ENCODE measurements around the gene HTD2. TPM values are rescaled to one million over a fixed set of nuclear protein-coding genes. Genes with fewer than 3 reads are reported as not detected.

Gene HTD2
- total RNA-seq, 1 experiment from 2014 or later, result 6.8 TPM

DNA sequence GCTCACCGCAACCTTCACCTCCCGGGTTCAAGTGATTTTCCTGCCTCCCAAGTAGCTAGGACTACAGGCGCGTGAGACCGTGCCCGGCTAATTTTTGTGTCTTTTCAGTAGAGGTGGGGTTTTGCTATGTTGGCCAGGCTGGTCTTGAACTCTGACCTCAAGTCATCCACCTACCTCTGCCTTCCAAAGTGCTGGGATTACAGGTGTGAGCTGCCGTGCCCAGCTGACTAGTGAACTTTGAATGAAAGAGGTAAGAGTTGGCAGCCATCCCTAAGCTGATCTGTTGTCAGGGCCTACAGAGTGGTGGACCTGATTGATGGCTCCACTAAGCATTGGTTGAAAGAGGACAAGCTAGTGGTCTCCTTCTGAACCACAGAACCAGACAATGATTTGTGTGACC lies 41.7 kb downstream of the HTD2 start:
- H3K27me3 ChIP-seq (replicated peaks), result no peaks in the 10 kb centered on the region
- no peaks in the 10 kb centered on the region for H3K4me1 ChIP-seq (replicated peaks)
- DNase-seq (ENCODE audit: low read depth in 1 of 2, low spot score in 2 of 2), result no peak
- no peaks in the 10 kb centered on the region for H3K9me3 ChIP-seq (replicated peaks)
- H3K4me3 ChIP-seq, result no peak overlapping the region
- no peak overlapping the region for H3K27ac ChIP-seq
- H3K36me3 ChIP-seq, result no peaks in the 10 kb centered on the region

DNA sequence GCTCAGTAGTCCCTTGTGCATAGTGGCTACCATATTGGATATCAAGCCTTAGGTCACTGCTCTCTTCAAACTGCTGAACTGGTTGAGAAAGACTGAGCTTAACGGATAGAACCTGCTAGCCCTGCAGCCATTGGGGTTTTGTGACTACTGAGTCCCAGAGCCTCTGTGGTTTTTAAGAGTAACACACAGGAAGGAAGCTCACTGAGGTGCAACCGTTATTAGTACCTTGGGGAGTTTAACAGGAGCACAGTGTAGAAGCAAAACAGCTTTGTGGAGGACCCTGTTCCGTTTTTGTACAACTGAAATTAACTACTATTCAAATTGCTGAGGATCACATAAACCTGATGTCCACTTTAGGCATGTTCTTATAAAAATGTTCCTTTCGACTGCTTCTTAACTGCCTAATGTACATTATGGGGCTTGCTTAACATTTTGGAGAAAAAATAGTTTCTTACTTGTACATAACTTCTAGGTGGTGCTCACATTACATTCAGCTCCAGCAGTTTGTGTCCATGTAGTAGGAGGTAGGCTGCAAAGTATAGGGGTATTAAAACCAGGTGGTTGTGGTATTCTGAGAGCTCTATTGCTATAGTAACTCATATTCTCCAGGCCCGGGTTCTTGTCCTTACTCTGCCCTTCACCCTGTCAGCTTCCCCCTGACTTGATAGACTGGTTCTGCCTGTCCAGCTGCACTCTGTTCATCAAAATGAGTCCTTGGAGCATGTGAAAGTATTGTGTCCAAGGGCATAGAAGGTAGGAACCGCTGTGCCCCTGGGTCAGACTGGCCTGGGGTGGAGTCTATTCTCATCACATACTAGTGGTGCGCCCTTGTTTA lies 43.7 kb downstream of the HTD2 start:
- Histone ChIP-seq H3K27ac (no peak overlapping the region), H3K36me3 (no peaks in the 10 kb centered on the region), H3K9me3 (replicated peaks) (no peaks in the 10 kb centered on the region), H3K4me3 (no peak overlapping the region), H3K27me3 (replicated peaks) (no peaks in the 10 kb centered on the region), H3K4me1 (replicated peaks) (no peaks in the 10 kb centered on the region)
- DNase-seq (ENCODE audit: low read depth in 1 of 2, low spot score in 2 of 2), result no peak

DNA sequence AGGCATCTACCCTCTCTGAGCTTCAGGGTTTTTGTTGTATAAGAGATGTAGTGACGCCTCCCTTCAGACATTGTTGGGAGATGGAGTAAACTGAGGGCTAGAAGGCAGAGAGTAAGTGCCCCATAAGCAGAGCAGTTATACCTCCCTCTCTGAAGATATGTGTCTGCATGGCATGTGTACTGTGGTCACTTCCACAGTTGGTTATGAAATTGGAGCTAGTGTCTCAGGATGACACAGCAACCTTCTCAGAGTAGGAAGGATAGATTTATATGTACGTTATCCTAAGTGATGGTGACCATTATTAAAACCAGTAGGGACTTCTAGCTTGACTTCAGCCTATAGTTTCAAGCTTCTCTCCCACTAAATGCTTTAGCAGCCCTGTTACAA lies 44.3 kb downstream of the HTD2 start:
- Histone ChIP-seq H3K27me3 (replicated peaks) (no peaks in the 10 kb centered on the region), H3K36me3 (no peaks in the 10 kb centered on the region), H3K4me3 (no peak overlapping the region), H3K9me3 (replicated peaks) (no peaks in the 10 kb centered on the region), H3K27ac (no peak overlapping the region), H3K4me1 (replicated peaks) (no peaks in the 10 kb centered on the region)
- DNase-seq (ENCODE audit: low read depth in 1 of 2, low spot score in 2 of 2), result no peak

DNA sequence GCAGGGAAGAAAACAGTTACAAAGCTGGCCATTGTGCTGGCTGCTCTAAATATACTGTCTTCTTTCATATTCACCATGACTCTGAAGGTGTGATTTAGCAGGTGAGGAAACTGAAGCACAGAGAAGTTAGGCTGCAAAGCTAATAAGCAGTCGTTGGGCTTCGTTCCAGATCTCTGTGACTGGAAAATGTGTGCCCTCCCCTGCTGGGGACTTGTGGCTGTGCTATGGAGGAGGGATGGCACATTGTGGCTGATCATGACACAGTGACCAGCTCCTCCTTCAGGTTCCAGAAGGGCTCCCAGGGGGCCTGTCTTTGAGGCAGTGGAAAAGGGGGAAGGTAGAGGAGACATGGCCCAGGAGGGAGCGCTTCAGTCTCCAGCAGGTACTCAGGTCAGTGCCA lies 45.6 kb downstream of the HTD2 start:
- Histone ChIP-seq H3K4me3 (no peak overlapping the region), H3K9me3 (replicated peaks) (no peaks in the 10 kb centered on the region), H3K36me3 (no peaks in the 10 kb centered on the region), H3K27me3 (replicated peaks) (no peaks in the 10 kb centered on the region), H3K27ac (no peak overlapping the region), H3K4me1 (replicated peaks) (no peaks in the 10 kb centered on the region)
- DNase-seq (ENCODE audit: low read depth in 1 of 2, low spot score in 2 of 2), result no peak

DNA sequence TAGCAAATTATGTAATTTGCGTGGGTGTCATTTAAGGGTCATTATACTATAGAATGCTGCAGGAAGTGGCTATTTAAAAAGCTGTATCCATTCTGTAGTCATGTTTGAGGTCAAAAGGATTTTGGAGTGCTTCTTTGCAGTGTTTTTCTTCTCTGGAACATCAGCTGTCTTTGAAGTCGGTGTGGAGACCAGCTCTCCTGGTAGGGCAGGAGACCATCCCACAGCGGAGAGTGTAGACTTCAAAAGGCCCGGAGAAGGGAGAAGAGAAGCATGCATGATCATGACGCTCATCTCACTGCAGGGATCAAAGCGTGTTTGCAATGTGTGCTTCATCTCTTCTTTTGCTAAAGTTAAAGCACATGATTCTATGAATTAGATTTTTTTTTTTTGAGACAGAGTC lies 46.3 kb downstream of the HTD2 start:
- Histone ChIP-seq H3K36me3 (no peaks in the 10 kb centered on the region), H3K27ac (no peak overlapping the region), H3K4me3 (no peak overlapping the region), H3K27me3 (replicated peaks) (no peaks in the 10 kb centered on the region), H3K4me1 (replicated peaks) (no peaks in the 10 kb centered on the region), H3K9me3 (replicated peaks) (no peaks in the 10 kb centered on the region)
- no peak for DNase-seq (ENCODE audit: low read depth in 1 of 2, low spot score in 2 of 2)

DNA sequence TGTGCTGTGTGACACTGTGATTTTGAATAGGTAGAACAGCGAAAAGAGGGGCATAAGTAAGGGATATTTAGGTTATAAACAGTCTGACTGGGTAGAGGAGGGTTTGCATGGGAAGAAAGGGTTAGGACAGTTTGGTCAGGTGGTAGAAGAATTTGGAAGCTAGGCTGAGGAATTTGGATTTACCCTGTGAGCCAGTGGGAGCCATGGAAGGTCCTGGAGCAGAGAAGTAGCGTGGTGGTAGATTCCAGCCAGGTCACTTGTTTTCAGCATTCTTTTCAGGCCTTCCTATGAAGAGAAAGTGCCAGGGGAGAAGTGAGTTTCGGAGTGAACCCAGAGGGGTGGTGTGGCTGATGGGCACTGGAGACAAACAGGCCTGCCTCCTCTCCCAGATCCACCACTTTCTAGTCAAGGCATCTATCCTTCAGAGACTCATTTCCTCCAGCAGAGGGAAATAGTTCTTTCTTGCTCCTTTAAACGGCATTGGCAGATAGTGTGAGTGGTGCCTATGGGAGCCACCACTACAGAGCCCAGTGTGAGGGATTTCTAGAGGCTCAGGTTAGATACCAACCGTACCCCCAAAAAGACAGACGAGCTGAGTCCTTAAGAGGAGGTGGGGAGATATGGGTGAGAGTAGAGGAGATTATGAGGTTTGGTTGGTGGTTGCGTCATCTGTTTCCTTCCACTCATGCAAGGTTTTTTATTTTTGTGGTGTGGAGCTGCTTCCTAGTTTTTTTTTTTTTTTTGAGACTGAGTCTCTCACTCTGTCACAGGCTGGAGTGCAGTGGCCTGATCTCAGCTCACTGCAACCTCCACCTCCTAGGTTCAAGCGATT lies 47.6 kb downstream of the HTD2 start:
- DNase-seq (ENCODE audit: low read depth in 1 of 2, low spot score in 2 of 2), result no peak
- H3K4me3 ChIP-seq, result no peak overlapping the region

DNA sequence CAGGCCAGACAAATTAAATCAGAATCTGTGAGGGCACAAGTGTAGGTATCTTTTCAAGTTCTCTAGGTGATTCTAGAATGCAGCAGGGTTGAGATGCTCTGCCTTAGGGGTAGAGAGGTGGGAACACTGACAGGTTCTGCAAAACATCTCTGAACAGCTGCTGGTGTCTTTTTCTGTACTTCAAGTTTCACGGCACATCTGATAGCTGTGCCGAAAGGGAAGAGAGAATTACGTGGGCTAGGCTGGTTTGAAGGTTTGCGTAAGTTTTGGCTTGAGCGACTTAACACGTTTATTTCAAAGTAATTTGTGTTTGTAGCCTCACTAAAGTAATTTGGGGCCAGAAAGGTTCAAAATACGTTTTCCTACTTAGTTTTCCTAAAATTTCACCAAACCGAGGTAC lies 48.9 kb downstream of the HTD2 start:
- Histone ChIP-seq H3K27me3 (replicated peaks) (no peaks in the 10 kb centered on the region), H3K4me1 (replicated peaks) (peaks cover 11% of the 10 kb centered on the region), H3K4me3 (no peak overlapping the region), H3K27ac (no peak overlapping the region), H3K9me3 (replicated peaks) (no peaks in the 10 kb centered on the region), H3K36me3 (no peaks in the 10 kb centered on the region)
- DNase-seq (ENCODE audit: low read depth in 1 of 2, low spot score in 2 of 2), result no peak

More for the DNA sequence above, 47.6 kb downstream of the HTD2 start:
- no peaks in the 10 kb centered on the region for H3K27me3 ChIP-seq (replicated peaks)
- peaks cover 7% of the 10 kb centered on the region for H3K4me1 ChIP-seq (replicated peaks)
- H3K27ac ChIP-seq, result no peak overlapping the region
- H3K9me3 ChIP-seq (replicated peaks), result no peaks in the 10 kb centered on the region
- H3K36me3 ChIP-seq, result no peaks in the 10 kb centered on the region

DNA sequence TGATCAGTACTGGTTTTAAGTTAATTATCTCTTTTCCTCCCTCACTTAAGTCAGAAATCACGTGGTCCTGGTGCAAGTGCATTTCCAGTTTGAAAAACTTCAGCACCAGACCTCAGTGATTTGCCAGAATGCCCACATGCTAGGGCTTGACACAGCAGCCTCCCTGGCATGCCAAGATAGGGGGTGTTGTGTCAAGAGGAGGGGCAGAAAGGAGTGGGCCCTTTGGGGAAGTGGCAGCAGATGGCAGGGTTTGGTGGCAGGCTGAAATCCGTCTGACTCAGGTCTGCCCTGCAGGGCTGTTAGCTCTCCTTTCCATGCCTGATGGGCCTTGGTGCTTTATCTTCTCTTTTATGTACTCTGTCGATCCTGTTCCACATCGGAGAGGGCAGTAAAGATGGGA lies 49.7 kb downstream of the HTD2 start:
- no peaks in the 10 kb centered on the region for H3K36me3 ChIP-seq
- DNase-seq (ENCODE audit: low read depth in 1 of 2, low spot score in 2 of 2), result no peak
- H3K4me3 ChIP-seq, result no peak overlapping the region
- no peak overlapping the region for H3K27ac ChIP-seq
- H3K27me3 ChIP-seq (replicated peaks), result no peaks in the 10 kb centered on the region
- no peaks in the 10 kb centered on the region for H3K9me3 ChIP-seq (replicated peaks)
- peaks cover 11% of the 10 kb centered on the region for H3K4me1 ChIP-seq (replicated peaks)

DNA sequence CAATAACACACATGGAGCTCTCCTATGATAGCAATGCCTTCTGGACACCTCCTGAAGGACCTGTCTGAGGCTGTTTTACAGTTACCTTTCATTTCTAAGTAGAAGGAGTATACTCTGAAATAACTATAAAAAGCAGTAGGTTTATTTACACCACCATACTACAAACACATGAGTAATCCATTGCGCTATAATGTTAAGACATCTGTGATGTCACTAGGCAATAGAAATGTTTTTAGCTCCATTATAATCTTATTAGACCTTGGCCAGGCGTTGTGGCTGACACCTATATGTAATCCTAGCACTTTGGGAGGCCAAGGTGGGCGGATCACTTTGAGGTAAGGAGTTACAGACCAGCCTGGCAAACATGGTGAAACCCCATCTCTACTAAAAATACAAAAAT lies 51.1 kb downstream of the HTD2 start:
- no peaks in the 10 kb centered on the region for H3K36me3 ChIP-seq
- no peaks in the 10 kb centered on the region for H3K27me3 ChIP-seq (replicated peaks)

DNA sequence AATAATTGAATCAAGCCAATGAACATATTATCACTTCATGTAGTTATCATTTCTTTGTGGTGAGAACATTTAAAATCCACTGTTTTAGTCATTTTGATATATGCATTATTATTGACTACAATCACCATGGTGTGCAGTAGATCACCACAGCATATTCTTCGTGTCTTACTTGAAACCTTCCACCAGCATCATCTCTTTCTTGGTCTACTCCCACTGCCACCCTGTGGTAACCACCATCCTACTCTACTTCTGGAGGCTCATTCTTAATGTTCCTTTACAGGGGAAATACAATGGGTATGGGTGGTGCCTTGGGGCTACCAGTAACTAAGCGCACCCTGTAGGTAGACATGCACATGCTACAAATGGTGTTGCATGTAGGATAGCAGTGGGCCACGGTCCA lies 51.8 kb downstream of the HTD2 start:
- Histone ChIP-seq H3K27me3 (replicated peaks) (no peaks in the 10 kb centered on the region), H3K9me3 (replicated peaks) (no peaks in the 10 kb centered on the region), H3K4me1 (replicated peaks) (peaks cover 11% of the 10 kb centered on the region), H3K27ac (no peak overlapping the region), H3K36me3 (no peaks in the 10 kb centered on the region), H3K4me3 (no peak overlapping the region)
- no peak for DNase-seq (ENCODE audit: low read depth in 1 of 2, low spot score in 2 of 2)

More for the DNA sequence above, 51.1 kb downstream of the HTD2 start:
- no peak for DNase-seq (ENCODE audit: low read depth in 1 of 2, low spot score in 2 of 2)
- peaks cover 11% of the 10 kb centered on the region for H3K4me1 ChIP-seq (replicated peaks)
- no peak overlapping the region for H3K4me3 ChIP-seq
- H3K27ac ChIP-seq, result no peak overlapping the region
- no peaks in the 10 kb centered on the region for H3K9me3 ChIP-seq (replicated peaks)

DNA sequence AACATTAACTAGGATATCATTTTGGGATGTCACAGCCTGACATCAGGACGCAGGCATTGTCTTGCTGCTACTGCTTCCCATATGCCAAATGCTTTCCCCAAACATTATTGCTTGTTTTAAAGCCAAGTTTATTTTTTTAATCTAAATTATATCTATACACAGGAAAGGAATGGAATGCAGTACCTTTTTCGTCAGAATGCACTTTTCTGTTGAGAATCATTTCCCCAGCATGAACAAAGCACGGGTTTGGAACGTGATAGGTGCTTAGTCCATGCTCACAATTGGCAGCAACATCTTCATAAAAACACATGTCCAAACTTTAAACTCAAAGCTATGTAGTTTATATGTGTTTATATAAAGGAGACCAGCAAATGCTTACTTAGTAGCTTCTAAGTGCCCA lies 52.5 kb downstream of the HTD2 start:
- Histone ChIP-seq H3K27ac (no peak overlapping the region), H3K9me3 (replicated peaks) (no peaks in the 10 kb centered on the region), H3K4me3 (no peak overlapping the region), H3K27me3 (replicated peaks) (no peaks in the 10 kb centered on the region), H3K36me3 (no peaks in the 10 kb centered on the region), H3K4me1 (replicated peaks) (peaks cover 11% of the 10 kb centered on the region)
- peak in 1 of 2 experiments; percentile 54 for DNase-seq (ENCODE audit: low read depth in 1 of 2, low spot score in 2 of 2)

DNA sequence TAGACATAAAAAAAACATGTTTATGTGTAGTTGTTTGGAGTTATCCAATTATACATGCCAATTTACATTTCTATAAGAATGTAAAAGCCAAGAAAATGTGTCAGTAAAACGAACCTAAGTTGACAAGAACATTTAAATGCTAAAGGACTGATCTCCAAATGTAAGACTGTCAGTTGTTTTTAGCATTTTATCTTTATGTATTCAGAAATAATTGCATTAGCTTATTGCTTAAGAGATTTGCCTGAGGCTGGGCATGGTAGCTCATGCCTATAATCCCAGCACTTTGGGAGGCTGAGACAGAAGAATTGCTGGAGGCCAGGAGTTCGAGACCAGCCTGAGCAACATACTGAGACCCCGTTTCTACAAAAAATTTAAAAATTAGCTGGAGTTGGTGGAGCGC lies 53.3 kb downstream of the HTD2 start:
- no peaks in the 10 kb centered on the region for H3K27me3 ChIP-seq (replicated peaks)
- H3K9me3 ChIP-seq (replicated peaks), result no peaks in the 10 kb centered on the region
- no peak overlapping the region for H3K27ac ChIP-seq
- H3K4me1 ChIP-seq (replicated peaks), result peaks cover 11% of the 10 kb centered on the region
- DNase-seq (ENCODE audit: low read depth in 1 of 2, low spot score in 2 of 2), result no peak
- H3K36me3 ChIP-seq, result no peaks in the 10 kb centered on the region
- H3K4me3 ChIP-seq, result no peak overlapping the region

DNA sequence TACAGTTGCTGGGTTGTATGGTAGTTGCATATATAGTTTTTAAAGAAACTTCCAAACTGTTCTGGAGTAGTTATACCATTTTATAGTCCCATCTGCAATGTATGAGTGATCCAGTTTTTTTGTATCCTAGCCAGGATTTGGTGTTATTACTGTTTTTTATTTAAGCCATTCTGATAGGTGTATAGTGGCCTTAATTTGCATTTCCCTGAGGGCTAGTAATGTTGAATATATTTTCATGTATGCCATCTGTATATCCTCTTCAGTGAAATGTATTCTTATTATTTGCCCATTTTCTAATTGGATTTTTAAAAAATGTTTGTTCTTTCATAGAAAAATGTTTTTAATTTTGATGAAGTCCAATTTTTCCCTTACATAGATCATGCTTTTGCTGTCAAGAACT lies 55.5 kb downstream of the HTD2 start:
- Histone ChIP-seq H3K27ac (no peak overlapping the region), H3K27me3 (replicated peaks) (no peaks in the 10 kb centered on the region), H3K36me3 (no peaks in the 10 kb centered on the region), H3K4me1 (replicated peaks) (peaks cover 11% of the 10 kb centered on the region), H3K4me3 (no peak overlapping the region), H3K9me3 (replicated peaks) (no peaks in the 10 kb centered on the region)
- no peak for DNase-seq (ENCODE audit: low read depth in 1 of 2, low spot score in 2 of 2)

DNA sequence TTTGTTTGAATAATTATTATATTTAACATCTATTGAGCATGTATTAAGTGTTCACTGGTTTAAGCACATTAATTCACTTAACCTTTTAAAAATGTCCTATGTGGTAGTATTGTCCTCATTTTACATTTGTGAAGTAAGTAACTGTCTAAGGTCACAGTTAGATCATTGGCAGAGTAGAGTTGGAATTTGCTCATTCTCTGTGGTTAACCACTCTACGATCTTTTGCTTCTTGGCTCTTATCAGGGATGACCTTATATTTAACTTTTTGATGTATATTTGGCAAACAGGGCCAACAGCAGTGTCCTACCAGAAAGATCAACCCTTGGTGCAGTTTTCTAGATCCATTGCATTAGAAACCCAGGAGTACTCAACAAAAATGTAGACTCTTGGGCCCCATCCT lies 60.4 kb downstream of the HTD2 start:
- DNase-seq (ENCODE audit: low read depth in 1 of 2, low spot score in 2 of 2), result no peak
- Histone ChIP-seq H3K36me3 (no peaks in the 10 kb centered on the region), H3K4me3 (no peak overlapping the region), H3K27ac (no peak overlapping the region), H3K9me3 (replicated peaks) (no peaks in the 10 kb centered on the region), H3K4me1 (replicated peaks) (no peaks in the 10 kb centered on the region), H3K27me3 (replicated peaks) (no peaks in the 10 kb centered on the region)
